Measurements from ENCODE around the gene HYI. TPM values are rescaled to one million over a fixed set of nuclear protein-coding genes. Genes with fewer than 3 reads are reported as not detected.
A peak's percentile ranks its signal among the peaks of the same experiment; 100 is the strongest.
"Not testable (repeated sequence)": the region's sequence is repeated elsewhere in the genome, so short reads cannot be mapped to it uniquely, and the experiment has no call there.

Gene HYI
- total RNA-seq, 1 donor from 2014 or later = 50.9 TPM

DNA sequence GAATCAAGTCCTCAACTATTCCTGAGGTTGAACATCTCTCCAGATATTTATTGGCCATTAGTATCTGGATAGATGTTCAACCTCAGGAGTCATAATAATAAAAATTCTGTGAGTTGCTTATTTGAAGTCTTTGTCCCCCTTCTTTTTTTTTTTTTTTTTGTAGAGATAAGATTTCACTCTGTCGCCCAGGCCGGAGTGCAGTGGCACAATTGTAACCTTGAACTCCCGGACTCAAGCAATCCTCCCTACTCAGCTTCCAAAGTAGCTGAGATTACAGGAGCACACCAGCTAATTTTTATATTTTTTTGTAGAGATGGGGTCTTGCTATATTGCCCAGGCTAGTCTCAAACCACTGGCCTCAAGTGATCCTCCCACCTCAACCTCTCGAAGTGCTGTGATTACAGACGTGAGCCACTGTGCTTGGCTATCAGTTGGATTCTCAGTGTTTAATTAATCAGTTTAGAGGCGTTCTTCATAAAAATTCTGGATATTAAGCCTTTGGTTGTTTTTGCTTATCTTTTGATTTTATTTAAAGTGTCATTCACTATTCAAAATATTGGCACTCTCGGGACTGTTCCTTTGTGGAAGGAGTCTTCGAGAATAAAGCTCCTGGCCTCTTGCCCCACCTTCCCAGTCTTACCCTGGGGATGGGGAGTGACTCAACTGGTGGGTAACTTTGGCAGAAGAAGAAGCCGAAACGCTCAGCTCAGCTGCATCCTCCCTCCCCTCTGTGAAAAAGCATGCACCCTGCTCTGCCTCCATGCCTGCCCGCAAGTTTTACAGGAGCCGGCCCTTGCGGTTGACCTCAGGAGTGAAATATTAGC lies 11.2 kb upstream of the HYI start:
- DNase-seq (ENCODE audit: low spot score) = no peak

DNA sequence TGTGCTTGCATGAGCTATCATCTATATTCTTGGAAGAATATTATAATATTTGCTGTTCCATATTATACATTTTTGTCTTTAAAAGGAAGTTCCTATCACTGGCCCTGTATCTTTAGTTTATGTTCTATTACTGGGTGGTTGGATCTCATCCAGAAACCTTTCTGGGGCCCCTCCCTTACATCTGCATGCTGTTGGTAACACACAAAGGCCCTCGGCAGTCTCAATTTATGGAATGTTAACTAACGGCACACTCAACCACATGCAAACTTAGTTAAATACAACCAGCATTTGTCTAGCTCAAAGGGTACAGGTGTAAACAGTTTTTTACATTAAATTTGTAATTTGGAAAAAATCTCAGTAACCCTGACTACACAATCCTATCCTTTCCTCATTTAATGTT lies 9.7 kb upstream of the HYI start:
- no peak for DNase-seq (ENCODE audit: low spot score)

DNA sequence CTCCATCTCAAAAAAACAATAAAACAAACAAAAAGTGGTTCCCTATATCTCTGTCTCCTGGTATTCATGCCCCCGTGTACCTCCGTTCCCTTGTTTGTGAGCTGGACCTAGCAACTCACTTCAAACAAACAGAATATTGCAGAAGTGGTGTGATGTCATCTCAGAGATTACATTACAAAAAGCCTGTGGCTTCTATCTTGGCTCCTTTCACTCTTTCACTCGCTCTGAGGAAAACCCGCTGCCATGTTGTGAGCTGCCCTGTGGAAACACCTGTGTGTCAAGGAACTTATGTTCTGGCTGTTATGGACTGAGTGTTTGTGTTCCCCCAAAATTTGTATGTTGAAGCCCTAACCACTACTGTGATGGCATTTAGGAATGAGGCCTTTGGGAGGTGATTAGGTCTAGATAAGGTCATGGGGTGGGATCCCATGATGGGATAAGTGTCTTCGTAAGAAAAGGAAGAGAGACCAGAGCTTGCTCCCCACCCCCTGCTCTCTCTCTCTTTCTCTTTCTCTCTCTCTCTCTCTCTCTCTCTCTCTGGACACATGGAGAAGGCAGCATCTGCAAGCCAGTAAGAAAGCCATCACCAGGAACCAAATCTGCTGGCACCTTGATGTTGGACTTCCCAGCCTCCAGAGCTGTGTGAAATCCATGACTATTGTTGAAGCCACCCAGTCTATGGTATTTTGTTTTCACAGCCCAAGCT lies 7.4 kb upstream of the HYI start:
- no peak for DNase-seq (ENCODE audit: low spot score)

DNA sequence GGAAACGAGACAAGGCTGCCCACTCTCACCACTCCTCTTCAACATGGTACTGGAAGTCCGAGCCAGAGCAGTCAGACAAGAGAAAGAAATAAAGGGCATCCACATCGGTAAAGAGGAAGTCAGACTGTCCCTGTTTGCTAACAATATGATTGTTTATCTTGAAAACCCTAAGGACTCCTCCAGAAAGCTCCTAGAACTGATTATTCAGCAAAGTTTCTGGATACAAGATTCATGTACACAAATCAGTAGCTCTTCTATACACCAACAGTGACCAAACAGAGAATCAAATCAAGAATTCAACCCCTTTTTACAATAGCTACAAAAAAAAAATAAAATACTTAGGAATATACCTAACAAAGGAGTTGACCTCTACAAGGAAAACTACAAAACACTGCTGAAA lies 4.6 kb upstream of the HYI start:
- DNase-seq (ENCODE audit: low spot score) = not testable (repeated sequence)

DNA sequence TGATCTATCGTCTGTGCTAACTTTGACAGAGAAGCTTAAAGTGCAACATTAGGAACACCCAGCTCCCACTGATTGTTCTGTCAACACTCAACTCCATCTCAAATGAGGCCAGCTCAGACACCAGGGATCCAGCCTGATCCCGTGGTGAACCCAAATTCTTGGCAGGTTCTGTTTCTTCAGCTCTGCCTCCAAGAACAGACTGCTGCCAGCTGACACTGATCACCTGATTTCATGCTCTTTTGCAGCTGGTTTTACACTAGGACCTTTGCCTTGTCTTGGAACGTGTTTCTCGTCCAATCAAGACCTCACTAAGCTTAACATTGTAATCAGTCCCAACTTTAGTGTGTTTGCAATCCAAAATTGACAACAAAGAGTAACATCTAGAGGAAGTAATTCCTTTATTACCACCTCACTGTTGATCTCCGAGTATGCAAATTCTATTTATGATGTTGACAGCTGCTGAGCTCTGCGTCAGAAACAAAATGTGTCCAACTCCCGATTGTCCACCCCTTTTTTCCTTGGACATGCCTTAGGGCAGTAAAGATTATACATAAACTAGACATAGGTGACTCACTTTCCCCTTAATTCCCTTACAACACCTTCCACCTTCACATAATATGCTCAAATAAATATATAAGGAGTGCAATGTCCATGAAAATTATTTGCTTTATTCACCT lies 1.6 kb upstream of the HYI start:
- no peak for DNase-seq (ENCODE audit: low spot score)

DNA sequence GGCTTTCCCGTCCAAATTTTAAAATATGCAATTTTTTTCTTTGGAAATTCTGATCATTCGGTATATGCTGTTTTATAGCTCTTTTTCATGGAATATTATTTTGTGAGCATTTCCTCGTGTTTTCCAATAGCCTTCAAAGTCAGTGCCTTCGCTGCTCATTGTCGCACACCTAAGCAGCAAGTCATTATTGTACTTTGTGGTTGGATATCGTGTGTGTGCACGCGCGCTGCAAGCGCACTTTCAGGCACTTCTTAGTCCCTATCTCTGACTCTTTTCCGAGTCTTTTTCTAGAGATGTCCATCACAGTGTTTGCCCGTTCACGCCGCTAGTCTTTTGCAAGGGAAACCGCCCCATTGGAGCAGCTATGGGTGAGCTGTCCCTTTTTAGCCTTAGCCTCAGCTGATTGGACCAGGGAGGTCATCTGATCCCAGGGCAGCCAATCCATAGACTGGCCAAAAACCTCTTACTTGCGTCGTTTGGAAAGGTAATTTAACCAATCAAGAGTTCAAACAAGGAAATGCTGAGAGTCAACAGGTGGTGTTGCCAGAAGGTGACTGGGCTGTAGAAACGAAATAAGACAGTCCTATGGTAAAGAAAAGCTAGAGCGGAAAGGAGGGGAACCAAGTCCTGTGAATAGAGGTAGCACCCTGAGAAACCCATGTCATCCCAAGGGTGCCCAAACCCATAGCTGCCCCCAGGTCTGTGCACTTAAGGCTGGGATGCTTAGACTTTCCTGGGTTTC lies 710 bp upstream of the HYI start:
- peak; percentile 84 for DNase-seq (ENCODE audit: low spot score)

DNA sequence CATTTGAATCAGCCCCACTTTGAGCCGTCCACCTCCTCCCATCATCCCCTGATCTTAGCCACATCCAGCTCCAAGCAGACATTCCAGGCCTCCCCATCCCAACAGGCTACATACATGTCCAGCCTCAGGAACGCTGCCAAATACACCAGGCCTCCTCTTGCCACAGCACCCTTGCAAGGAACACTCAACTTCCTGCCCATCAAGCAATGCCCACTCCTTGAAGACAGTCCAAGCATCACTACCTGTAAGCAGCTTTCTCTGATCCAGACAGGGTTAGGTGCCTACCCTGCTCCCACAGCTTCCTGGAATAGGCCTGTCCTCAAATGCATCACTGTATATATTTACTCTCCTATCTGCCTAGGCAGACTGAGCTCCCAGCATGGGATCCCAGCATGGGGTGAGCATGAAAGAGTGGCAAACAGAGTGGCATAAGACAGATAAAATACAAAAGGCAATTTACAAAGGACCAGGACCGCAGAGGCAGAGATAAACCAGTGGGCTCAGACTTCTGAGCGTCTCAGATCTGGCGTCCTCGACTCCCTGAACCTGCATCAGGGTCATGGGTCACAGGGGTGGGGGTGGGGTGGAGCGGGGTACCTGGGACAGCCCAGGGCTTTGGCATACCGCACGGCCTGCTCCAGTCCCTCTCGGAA lies 816 bp downstream of the HYI start:
- DNase-seq (ENCODE audit: low spot score) = no peak

DNA sequence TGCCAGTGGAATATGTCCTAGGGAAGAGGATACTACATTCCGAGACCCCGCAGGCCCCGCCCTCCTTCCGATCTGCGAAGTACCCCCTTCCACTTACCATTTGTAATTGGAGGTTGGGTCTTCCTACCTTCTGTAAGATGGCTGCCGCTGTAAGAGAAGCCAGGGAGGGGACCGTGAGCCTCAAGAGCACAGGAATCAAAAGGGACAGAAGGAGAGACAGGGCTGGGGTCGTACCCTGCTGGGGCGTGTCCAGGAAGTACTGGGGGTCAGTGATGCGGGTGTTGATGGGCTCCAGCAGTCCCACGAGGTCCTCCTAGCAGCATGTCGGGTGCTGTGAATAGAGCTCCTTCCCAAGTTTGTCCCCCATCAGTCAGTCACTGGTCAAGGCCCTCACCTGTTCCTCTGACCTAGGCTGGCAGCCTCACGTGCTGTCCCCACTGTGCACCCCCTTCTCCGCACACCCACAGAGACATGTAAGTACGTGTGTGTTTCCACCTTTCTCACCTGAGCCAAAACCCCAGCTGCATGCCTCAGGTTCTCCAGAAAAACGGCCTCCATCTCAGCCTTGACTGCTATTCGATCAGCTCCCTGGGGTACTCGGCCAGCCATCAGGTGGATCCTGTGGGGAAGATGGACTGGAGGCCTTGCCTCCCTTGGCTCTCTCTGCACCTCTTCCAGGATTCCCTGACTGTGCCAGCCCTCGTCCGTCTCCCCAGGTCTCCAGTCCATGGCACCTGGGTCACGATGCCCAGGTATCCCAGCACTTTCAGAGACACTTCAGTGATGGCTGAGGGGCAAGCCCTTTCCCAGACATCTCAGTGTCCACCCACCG lies 1.8 kb downstream of the HYI start:
- DNase-seq (ENCODE audit: low spot score) = no peak

DNA sequence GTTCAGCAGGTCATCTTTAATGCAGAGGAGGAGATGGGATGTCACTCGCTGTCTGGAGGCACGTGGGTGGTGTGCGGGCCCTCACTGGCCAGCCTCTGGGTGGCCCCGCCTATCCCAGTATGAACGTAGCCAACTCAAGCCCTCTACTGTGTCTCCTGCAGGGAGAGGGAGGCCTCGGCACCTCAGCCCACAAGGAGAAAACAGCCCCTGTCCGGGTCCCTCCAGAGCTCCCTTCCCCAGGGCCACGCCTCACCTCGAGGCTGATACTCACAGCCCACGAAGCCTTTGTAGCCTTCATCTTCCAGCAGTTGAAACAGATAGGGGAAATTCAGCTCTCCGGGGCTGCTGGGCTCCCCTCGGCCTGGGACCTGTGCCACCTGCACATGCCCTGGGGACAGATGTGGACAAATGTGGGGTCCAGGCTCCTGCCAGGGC lies 2.6 kb downstream of the HYI start:
- no peak for DNase-seq (ENCODE audit: low spot score)

DNA sequence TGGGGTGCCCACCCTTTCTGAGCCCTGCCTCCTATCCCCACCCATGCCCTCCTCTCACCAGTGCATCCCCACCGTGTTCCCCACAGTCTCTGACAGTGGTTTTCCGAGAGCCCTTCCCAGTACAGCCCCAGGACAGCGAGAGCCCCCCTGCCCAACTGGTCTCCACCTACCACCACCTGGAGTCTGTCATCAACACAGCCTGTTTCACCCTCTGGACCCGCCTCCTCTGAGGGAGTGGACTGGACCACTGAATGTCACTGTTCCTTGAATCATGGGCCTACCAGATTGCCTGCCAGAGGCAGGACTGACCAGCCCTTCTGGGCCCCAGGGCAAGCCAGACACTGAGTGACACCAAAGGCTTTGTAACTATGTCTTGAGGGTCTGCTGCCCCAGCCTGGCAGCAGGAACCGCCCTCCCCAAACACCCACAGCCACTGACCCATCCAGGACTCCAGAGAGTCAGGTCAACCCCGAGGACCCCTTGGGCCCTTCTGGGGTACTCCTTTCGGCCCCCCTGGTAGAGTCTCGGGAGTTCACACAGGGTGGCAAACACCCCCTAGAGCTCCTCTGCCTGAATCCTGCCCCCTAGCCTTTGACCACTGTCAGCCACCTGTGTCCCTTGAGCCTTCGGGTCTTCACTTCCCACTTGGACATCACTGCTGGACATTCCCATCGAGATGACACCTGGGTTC lies 3.3 kb downstream of the HYI start:
- no peak for DNase-seq (ENCODE audit: low spot score)

DNA sequence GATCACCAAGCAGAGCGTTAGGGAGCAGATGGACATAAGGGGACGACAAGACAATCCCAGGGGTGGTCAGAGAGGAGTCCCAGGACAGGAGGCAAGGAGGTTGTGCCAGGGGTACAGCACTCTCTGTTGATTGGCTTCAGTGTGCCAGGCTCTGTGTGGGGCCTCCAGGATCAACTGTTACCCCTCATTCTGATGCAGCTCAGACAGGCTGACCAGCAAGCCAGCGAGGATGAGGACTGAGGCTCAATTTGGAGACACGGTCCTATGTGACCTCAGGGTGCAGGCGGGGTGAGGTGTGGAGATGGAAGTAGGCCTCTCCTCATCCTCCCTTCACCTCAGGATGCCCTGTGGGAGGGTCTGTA lies 4.0 kb downstream of the HYI start:
- DNase-seq (ENCODE audit: low spot score) = no peak

DNA sequence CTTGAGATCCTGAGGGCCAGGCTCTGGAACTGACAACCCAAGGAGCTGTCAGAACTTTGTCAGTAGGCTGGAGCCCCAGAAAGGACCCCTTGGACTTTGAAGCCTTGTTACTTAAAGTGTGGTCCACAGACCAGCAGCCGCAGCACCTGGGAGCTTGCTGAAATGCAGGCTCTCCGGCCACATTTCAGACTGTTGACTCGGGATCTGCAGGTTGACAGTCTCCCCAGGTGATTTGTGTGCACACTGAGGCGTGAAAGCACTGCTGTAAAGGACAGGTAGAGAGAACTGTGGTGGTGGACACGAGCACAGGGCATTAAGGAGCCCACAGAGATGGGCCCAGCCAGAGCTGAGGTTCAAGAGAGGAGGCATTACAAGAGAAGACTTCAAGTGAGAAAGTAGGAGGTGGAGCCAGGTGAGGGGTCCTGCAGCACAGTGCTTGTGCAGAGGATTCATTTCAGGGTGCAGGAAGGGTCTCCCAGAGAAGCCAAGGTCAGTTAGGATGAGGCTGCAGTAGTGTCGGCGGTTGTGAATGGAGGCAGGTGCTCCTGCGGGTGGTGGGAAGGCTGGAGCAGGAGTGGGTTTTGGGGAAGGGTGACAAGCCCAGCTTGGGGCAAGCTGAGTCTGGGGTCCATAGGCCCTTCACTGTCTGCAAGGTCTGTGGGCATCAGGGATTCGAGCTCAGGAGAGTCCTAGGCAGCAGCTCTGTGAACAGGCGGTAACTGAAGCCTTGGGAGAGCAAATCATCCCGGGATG lies 4.6 kb downstream of the HYI start:
- no peak for DNase-seq (ENCODE audit: low spot score)

DNA sequence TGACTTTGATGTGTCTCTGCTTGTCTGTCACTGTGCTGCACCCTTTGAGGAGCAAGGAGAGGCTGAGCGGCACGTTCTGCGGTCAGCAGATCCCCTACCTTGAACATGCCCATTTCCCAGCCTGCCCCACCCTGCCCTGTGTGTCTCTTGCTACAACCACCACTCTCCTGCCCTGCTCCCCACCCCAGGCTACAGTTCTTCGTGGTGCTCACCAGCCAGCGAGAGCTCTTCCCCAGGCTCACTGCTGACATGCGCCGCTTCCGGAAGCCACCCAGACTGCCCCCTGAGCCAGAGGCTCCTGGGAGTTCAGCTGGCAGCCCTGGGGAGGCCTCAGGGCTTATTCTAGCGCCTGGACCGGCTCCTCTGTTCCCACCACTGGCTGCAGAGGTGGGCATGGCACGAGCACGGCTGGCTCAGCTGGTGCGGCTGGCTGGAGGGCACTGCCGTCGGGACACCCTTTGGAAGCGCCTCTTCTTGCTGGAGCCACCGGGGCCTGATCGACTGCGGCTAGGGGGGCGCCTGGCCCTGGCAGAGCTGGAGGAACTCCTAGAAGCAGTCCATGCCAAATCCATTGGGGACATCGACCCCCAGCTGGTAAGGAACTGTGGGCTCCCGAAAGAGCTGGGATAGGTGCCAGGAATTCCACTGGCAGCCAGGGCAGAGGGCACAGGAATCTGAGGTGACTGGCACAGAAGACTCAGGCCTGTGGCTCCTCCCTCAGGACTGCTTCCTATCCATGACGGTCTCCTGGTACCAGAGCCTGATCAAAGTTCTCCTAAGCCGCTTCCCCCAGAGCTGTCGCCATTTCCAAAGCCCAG lies 5.6 kb downstream of the HYI start:
- DNase-seq (ENCODE audit: low spot score) = no peak

DNA sequence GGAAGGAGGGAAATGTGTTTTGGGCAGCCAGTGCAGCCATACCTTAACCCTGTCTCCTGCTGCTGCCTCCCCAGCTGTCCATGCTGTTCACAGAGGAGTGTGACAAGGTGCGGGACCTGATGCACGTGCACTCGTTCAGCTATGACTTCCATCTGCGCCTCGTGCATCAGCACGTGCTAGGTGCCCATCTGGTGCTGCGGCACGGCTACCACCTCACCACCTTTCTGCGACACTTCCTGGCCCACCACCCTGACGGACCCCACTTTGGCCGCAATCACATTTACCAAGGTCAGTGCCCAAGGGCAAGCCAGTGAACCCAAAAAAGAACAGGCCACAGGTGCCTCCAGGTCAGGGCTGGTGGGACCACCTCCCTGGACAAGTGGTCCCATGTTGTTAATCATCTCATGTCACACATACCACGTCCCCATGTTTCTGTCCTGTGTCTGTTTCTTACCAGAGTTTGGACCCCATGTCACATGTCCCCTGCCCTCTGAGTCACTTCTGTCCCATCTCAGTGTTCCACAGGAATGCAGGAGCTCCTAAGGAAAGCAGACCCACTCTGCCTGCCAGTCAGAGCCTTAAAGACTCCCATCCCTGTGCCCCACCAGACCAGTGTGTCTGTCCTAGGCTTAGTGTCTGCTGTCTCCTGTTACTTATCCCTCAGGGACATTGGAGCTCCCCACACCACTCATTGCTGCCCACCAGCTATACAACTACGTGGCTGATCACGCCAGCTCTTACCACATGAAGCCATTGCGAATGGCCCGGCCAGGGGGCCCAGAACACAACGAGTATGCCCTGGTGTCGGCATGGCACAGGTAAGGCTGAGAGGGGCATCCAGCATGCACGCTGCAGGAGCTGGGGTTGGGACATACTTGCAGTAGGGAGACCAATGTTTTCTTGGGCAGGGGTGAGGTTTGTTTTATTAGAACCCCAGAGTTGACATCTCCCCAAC lies 6.6 kb downstream of the HYI start:
- no peak for DNase-seq (ENCODE audit: low spot score)

DNA sequence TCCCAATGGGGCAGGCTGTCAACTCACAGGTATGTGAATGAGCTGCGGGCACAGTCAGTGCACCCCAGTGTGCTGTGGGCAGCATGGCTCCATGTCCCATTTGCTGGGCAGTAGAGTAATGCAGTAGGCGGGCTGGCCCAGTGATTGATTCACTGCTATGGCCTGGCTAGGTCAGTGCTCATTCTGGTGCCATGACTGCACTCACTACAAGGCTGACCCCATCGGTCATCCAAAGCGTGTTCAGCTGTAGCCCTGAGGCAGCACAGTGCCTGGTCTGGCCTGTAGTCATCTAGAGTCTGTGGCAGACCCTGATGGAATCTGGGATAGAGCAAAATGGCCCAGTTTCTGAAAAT lies 7.4 kb downstream of the HYI start:
- no peak for DNase-seq (ENCODE audit: low spot score)

DNA sequence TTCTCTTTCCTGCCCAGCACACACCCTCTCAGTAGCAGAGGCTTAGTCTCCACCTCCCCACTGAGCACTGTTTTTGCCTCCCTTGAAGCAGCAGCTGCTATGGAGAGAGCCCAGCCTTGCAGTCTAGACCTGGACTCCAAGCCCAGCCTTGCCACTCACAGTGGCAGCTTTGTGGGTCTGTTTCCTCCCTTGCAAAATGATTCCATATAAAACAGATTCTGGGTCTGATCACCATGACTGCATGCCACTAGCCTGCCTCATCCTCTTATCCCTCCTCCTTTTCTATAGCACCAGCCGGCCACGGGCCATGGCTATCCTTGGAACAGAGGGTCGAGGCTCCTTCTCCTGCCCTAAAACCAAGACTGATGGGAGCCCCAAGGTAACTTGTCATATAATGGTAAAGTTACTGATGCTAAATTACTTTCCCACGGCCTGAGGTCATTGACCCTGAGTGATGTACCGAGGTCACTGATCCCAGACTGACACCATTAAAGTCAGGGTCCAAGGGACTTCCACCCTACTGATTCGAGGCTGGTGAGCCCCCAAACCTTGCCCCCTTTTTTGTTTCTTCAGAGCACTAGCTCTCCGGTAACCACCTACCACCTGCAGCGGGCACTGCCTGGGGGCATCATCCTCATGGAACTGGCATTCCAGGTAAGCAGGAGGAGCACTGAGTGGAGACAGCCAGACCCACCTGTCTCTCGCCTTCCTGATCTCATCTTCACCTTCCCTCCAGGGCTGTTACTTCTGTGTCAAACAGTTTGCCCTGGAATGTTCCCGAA lies 7.9 kb downstream of the HYI start:
- DNase-seq (ENCODE audit: low spot score) = no peak

DNA sequence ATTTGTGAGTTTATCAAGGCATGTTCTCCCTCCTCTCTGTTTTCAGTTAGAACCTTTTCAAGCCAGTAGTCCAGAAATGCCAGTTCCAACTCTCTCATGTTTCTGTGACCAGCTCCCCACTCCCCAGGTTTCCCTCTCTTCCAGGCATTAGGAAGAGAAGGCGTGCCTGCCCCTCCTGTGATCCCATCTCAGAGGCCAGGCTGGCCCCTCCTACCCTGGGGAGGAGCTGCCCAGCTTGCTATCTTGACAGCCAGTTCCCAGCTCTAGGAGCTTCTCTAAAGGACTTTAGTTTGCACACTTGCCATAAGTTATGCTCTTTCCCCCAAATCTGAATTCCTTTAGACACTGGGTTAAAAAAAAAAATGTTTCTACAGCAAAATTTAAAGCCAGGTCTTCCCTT lies 8.9 kb downstream of the HYI start:
- no peak for DNase-seq (ENCODE audit: low spot score)
